ENCODE results near the gene CBLL2.

CBLL2 gene

GRCh38 chrX:22272613-22273012 lies at the start of gene CBLL2:
TSS of gene CBLL2 (plus strand) at chrX:22272913. CDS start at chrX:22272992, 79 bp downstream.
- no peak for TF ChIP-seq Cebpa-rat (IDR thresholded peaks at IDR 0.05)
- Histone ChIP-seq H3K9ac (no peak within 1 kb of the TSS), H3K4me3 (no peak within 1 kb of the TSS), H4K20me1 (no peaks in the 10 kb centered on the region), H3K27ac (no peak within 1 kb of the TSS), H3K4me2 (no peak within 1 kb of the TSS), H3K9me3 (replicated peaks in 1 of 11) (peaks cover 4 to 43% (median 14%) of the 10 kb centered on the region in 11 experiments; a peak in 14 of 22 replicates), H3K4me1 (peaks cover 0 to 5% (median 0%) of the 10 kb centered on the region in 10 experiments; a peak in 3 of 20 replicates), H3K36me3 (no peaks in the 10 kb centered on the region), H3K27me3 (no peaks in the 10 kb centered on the region)

GRCh38 chrX:22234380-22234779 lies 38.3 kb upstream of the CBLL2 start:
- H3K27me3 ChIP-seq, result no peaks in the 10 kb centered on the region
- H3K4me1 ChIP-seq, result no peaks in the 10 kb centered on the region
- no peak overlapping the region for H3K9ac ChIP-seq
- peaks cover 0 to 14% (median 0%) of the 10 kb centered on the region in 11 experiments; a peak in 2 of 22 replicates for H3K36me3 ChIP-seq
- no peaks in the 10 kb centered on the region for H4K20me1 ChIP-seq
- H3K9me3 ChIP-seq (replicated peaks in 1 of 11), result peaks cover 17 to 40% (median 30%) of the 10 kb centered on the region in 11 experiments; a peak in 18 of 22 replicates
- no peak overlapping the region for H3K4me2 ChIP-seq
- no peak overlapping the region for H3K4me3 ChIP-seq
- no peak overlapping the region for H3K27ac ChIP-seq
- no peak for TF ChIP-seq Cebpa-rat (IDR thresholded peaks at IDR 0.05)

- TF ChIP-seq Cebpa-rat (IDR thresholded peaks at IDR 0.05), result no peak
- Histone ChIP-seq H3K36me3 (peaks cover 0 to 14% (median 0%) of the 10 kb centered on the region in 11 experiments; a peak in 2 of 22 replicates), H3K27me3 (no peaks in the 10 kb centered on the region), H3K9me3 (replicated peaks in 1 of 11) (peaks cover 17 to 43% (median 30%) of the 10 kb centered on the region in 11 experiments; a peak in 18 of 22 replicates), H3K4me1 (no peaks in the 10 kb centered on the region), H4K20me1 (no peaks in the 10 kb centered on the region), H3K4me2 (no peak overlapping the region), H3K27ac (no peak overlapping the region), H3K4me3 (no peak overlapping the region), H3K9ac (no peak overlapping the region)
Observed at GRCh38 chrX:22237479-22237878, 35.2 kb upstream of the CBLL2 start.

- no peak overlapping the region for H3K4me2 ChIP-seq
- H3K4me1 ChIP-seq, result no peaks in the 10 kb centered on the region
- H3K4me3 ChIP-seq, result no peak overlapping the region
- H4K20me1 ChIP-seq, result no peaks in the 10 kb centered on the region
- no peaks in the 10 kb centered on the region for H3K27me3 ChIP-seq
- H3K9me3 ChIP-seq (replicated peaks in 1 of 11), result peaks cover 0 to 21% (median 6%) of the 10 kb centered on the region in 11 experiments; a peak in 7 of 22 replicates
- no peak overlapping the region for H3K27ac ChIP-seq
- no peak for TF ChIP-seq Cebpa-rat (IDR thresholded peaks at IDR 0.05)
- no peak overlapping the region for H3K9ac ChIP-seq
- no peaks in the 10 kb centered on the region for H3K36me3 ChIP-seq
Observed at GRCh38 chrX:22246620-22247019, 26.1 kb upstream of the CBLL2 start.

- Histone ChIP-seq H3K27me3 (no peaks in the 10 kb centered on the region), H3K36me3 (no peaks in the 10 kb centered on the region), H3K4me2 (no peak overlapping the region), H3K27ac (no peak overlapping the region), H3K9me3 (replicated peaks in 1 of 11) (peaks cover 0 to 21% (median 6%) of the 10 kb centered on the region in 11 experiments; a peak in 7 of 22 replicates), H3K4me3 (no peak overlapping the region), H3K4me1 (no peaks in the 10 kb centered on the region), H3K9ac (no peak overlapping the region), H4K20me1 (no peaks in the 10 kb centered on the region)
- TF ChIP-seq Cebpa-rat (IDR thresholded peaks at IDR 0.05), result no peak
Observed at GRCh38 chrX:22247169-22247568, 25.5 kb upstream of the CBLL2 start.

- no peak overlapping the region for H3K4me3 ChIP-seq
- no peaks in the 10 kb centered on the region for H3K27me3 ChIP-seq
- no peak overlapping the region for H3K27ac ChIP-seq
- no peaks in the 10 kb centered on the region for H4K20me1 ChIP-seq
- H3K4me2 ChIP-seq, result no peak overlapping the region
- peaks cover 0 to 13% (median 4%) of the 10 kb centered on the region in 11 experiments; a peak in 7 of 22 replicates for H3K9me3 ChIP-seq (replicated peaks in 1 of 11)
- no peaks in the 10 kb centered on the region for H3K36me3 ChIP-seq
- H3K9ac ChIP-seq, result no peak overlapping the region
- TF ChIP-seq Cebpa-rat (IDR thresholded peaks at IDR 0.05), result no peak
- no peaks in the 10 kb centered on the region for H3K4me1 ChIP-seq
Observed at GRCh38 chrX:22248401-22248800, 24.3 kb upstream of the CBLL2 start.

- no peaks in the 10 kb centered on the region for H3K36me3 ChIP-seq
- H3K9me3 ChIP-seq (replicated peaks in 1 of 11), result peaks cover 0 to 4% (median 0%) of the 10 kb centered on the region in 11 experiments; a peak in 1 of 22 replicates
- H3K27ac ChIP-seq, result no peak overlapping the region
- no peak overlapping the region for H3K4me2 ChIP-seq
- no peak overlapping the region for H3K9ac ChIP-seq
- H4K20me1 ChIP-seq, result no peaks in the 10 kb centered on the region
- no peak overlapping the region for H3K4me3 ChIP-seq
- TF ChIP-seq Cebpa-rat (IDR thresholded peaks at IDR 0.05), result no peak
- H3K4me1 ChIP-seq, result no peaks in the 10 kb centered on the region
- no peaks in the 10 kb centered on the region for H3K27me3 ChIP-seq
Observed at GRCh38 chrX:22249371-22249770, 23.3 kb upstream of the CBLL2 start.

GRCh38 chrX:22268706-22269105 lies 4.0 kb upstream of the CBLL2 start:
- H3K4me1 ChIP-seq, result no peaks in the 10 kb centered on the region
- TF ChIP-seq Cebpa-rat (IDR thresholded peaks at IDR 0.05), result no peak
- H3K9me3 ChIP-seq (replicated peaks in 1 of 11), result peaks cover 4 to 38% (median 14%) of the 10 kb centered on the region in 11 experiments; a peak in 14 of 22 replicates
- H3K27ac ChIP-seq, result no peak overlapping the region
- no peak overlapping the region for H3K4me3 ChIP-seq
- H3K9ac ChIP-seq, result no peak overlapping the region
- no peaks in the 10 kb centered on the region for H3K27me3 ChIP-seq
- H3K36me3 ChIP-seq, result no peaks in the 10 kb centered on the region
- H3K4me2 ChIP-seq, result no peak overlapping the region
- H4K20me1 ChIP-seq, result no peaks in the 10 kb centered on the region

- Histone ChIP-seq H3K9ac (no peak overlapping the region), H3K4me2 (peak overlapping the region in 3 of 11 experiments; percentile 7 to 12 (median 12); a peak in 3 of 22 replicates), H3K4me3 (no peak overlapping the region), H4K20me1 (no peaks in the 10 kb centered on the region), H3K9me3 (replicated peaks in 1 of 11) (peaks cover 4 to 43% (median 14%) of the 10 kb centered on the region in 11 experiments; a peak in 14 of 22 replicates), H3K27ac (no peak overlapping the region), H3K27me3 (no peaks in the 10 kb centered on the region), H3K4me1 (peaks cover 0 to 5% (median 0%) of the 10 kb centered on the region in 10 experiments; a peak in 3 of 20 replicates), H3K36me3 (no peaks in the 10 kb centered on the region)
- no peak for TF ChIP-seq Cebpa-rat (IDR thresholded peaks at IDR 0.05)
Observed at GRCh38 chrX:22273714-22274317, 1.1 kb downstream of the CBLL2 start.

- peaks cover 5 to 23% (median 13%) of the 10 kb centered on the region in 11 experiments; a peak in 14 of 22 replicates for H3K9me3 ChIP-seq (replicated peaks in 1 of 11)
- H3K4me1 ChIP-seq, result peaks cover 0 to 5% (median 0%) of the 10 kb centered on the region in 10 experiments; a peak in 3 of 20 replicates
- no peaks in the 10 kb centered on the region for H3K27me3 ChIP-seq
- no peak overlapping the region for H3K27ac ChIP-seq
- H3K4me3 ChIP-seq, result no peak overlapping the region
- no peak for TF ChIP-seq Cebpa-rat (IDR thresholded peaks at IDR 0.05)
- no peak overlapping the region for H3K4me2 ChIP-seq
- no peaks in the 10 kb centered on the region for H4K20me1 ChIP-seq
- H3K9ac ChIP-seq, result no peak overlapping the region
- H3K36me3 ChIP-seq, result no peaks in the 10 kb centered on the region
Observed at GRCh38 chrX:22276781-22277180, 4.1 kb downstream of the CBLL2 start.

All from BLaER1 treated with 17β-estradiol and CSF1 and Interleukin-3, amounts not matched to agents 10 nM and 100 nM (cell line).